ENCODE data around the gene ANKS1B. TPM values are rescaled to one million over a fixed set of nuclear protein-coding genes. Genes with fewer than 3 reads are reported as not detected.

Gene ANKS1B
- total RNA-seq, 4 donors from 2014 or later: 1.5 to 5.5 (median 4.4) TPM

DNA sequence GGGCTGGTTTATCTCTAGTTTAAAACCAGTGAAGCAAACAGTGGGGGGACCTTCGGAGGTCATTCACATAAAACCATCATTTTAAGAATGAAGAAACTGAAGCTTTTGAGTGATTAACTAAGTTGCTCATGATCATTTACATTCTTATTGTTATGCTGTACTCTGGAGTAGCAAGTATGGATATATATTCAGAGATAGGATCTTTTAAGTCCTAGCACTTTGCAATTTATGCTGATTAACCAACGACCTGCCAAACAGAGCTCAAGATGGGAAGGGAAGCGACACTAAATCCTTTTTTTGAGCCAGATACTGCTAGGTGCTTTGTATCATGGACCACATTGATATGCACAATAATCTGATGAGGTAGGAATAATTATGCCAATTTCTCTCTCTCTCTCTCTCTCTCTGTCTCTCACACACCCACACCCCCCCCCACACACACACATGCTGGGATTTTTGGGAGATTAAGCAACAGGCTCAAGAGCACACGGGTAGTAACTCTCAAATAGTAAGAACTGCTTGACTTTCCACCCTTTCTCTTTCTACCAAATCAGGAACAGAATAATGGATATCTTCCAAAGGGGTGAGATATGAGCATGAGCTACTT is 1036.3 kb downstream of the ANKS1B start:
- intact Hi-C loops (cut with DNase I; ENCODE audit: low total_unique reads): no loop called here
- no peak overlapping the region for H3K4me3 ChIP-seq (ENCODE audit: low read depth, poor library complexity, severe bottlenecking)
- no peak for DNase-seq (ENCODE audit: low spot score in 2 of 2)
- no peak for TF ChIP-seq POLR2A (IDR thresholded peaks at IDR 0.05)
- TF ChIP-seq, protein P1, sequence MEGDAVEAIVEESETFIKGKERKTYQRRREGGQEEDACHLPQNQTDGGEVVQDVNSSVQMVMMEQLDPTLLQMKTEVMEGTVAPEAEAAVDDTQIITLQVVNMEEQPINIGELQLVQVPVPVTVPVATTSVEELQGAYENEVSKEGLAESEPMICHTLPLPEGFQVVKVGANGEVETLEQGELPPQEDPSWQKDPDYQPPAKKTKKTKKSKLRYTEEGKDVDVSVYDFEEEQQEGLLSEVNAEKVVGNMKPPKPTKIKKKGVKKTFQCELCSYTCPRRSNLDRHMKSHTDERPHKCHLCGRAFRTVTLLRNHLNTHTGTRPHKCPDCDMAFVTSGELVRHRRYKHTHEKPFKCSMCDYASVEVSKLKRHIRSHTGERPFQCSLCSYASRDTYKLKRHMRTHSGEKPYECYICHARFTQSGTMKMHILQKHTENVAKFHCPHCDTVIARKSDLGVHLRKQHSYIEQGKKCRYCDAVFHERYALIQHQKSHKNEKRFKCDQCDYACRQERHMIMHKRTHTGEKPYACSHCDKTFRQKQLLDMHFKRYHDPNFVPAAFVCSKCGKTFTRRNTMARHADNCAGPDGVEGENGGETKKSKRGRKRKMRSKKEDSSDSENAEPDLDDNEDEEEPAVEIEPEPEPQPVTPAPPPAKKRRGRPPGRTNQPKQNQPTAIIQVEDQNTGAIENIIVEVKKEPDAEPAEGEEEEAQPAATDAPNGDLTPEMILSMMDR (IDR thresholded peaks at IDR 0.05): no peak
- WGBS, 2 donors: 44 to 55% methylated on average over 4 of the region's 4 CpGs

DNA sequence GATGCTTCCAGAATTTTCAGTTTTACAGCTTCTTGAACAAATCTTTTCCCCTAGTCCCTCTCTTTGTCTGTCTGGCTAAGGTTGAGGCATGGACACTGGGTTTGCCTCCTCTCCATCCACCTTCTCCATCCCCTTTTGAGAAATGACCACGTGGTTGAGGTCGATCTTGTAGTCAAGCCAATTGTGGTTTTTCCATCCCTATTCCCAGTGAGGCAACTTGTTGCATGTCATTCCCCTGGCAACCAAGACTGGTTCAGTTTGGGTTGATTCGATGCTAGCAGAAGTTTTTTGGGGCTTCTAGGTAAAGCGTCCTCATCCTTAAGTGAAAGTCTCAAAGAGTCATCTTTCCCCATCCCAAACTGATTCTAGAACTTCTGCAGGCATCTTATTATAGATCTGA is 1038.9 kb downstream of the ANKS1B start:
- 72 to 81% methylated on average over 4 of the region's 4 CpGs for WGBS, 2 donors
- TF ChIP-seq, protein P1 (IDR thresholded peaks at IDR 0.05): no peak
- TF ChIP-seq POLR2A (IDR thresholded peaks at IDR 0.05): no peak
- intact Hi-C loops (cut with DNase I; ENCODE audit: low total_unique reads): no loop called here

DNA sequence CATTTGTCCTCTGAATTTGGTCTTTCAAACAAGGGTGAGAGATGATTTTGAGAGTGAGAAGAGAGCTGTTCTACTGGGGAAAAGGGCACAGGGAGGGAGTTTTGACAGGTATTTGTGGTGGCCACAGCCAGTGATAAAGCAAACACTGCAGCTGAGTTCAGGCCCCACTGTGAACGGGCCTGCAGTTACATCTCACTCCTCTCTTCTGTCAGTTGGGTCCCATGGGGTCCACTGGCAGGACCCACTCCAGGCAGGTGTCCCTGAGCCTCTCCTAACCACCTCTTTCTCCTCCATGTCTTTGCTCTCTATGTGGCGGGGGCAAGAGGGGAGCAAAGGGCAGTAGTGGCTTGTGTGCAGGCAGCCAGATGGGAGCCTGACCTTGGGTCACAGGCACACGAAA is 1044.8 kb downstream of the ANKS1B start:
- DNase-seq (ENCODE audit: low spot score in 2 of 2): no peak
- H3K4me3 ChIP-seq (ENCODE audit: low read depth, poor library complexity, severe bottlenecking): no peak overlapping the region
- 69 to 78% methylated on average over 3 of the region's 3 CpGs for WGBS, 2 donors
- TF ChIP-seq, protein P1 (IDR thresholded peaks at IDR 0.05): no peak
- no peak for TF ChIP-seq POLR2A (IDR thresholded peaks at IDR 0.05)
- intact Hi-C loops (cut with DNase I; ENCODE audit: low total_unique reads): no loop called here

More for the DNA sequence above, 1038.9 kb downstream of the ANKS1B start:
- H3K4me3 ChIP-seq (ENCODE audit: low read depth, poor library complexity, severe bottlenecking): no peak overlapping the region
- no peak for DNase-seq (ENCODE audit: low spot score in 2 of 2)

DNA sequence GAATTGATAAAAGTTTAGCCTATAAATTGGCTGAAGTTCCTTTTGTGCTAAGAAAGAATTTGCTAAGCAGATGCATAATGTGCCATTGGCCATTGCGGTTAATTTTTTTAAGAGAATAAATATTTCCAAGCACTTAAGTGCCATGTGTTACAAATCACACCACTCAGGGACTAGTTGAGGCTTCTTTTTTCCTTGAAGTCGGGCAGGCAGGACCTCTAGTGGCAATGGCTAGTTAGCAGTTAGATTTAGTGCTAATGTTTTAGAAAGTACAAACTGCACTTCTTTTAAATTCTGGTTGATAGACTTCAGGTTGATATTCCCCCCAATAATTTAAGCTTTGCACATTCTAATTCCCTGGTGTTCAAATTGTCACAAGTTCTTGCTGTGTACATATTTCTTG is 1045.4 kb downstream of the ANKS1B start:
- no peak for DNase-seq (ENCODE audit: low spot score in 2 of 2)
- intact Hi-C loops (cut with DNase I; ENCODE audit: low total_unique reads): no loop called here
- TF ChIP-seq POLR2A (IDR thresholded peaks at IDR 0.05): no peak
- TF ChIP-seq, protein P1 (IDR thresholded peaks at IDR 0.05): no peak
- H3K4me3 ChIP-seq (ENCODE audit: low read depth, poor library complexity, severe bottlenecking): no peak overlapping the region
- WGBS, 2 donors: 25 to 30% methylated on average over 2 of the region's 2 CpGs

DNA sequence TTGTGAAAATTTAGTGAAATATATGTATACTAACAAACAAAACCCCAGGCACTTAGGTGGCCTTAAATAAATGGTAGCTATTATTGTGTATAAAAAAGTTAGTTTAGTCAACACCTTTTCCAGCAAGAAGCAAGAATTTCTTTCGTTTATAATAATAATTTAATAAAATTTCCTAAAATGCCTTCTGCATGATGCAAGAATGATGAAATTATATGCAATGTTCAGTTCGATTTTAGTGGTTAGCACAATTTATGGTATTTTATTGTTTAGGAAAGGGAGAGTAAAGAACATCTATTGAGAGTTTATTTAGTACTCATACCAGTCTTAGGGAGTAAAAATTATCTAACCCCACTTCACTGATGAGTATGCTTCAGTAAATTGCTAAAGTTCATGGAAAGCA is 1048.9 kb downstream of the ANKS1B start:
- H3K4me3 ChIP-seq (ENCODE audit: low read depth, poor library complexity, severe bottlenecking): no peak overlapping the region
- intact Hi-C loops (cut with DNase I; ENCODE audit: low total_unique reads): no loop called here
- WGBS, 2 donors: 73 to 78% methylated on average over 2 of the region's 2 CpGs
- no peak for TF ChIP-seq POLR2A (IDR thresholded peaks at IDR 0.05)
- TF ChIP-seq, protein P1 (IDR thresholded peaks at IDR 0.05): no peak
- no peak for DNase-seq (ENCODE audit: low spot score in 2 of 2)

DNA sequence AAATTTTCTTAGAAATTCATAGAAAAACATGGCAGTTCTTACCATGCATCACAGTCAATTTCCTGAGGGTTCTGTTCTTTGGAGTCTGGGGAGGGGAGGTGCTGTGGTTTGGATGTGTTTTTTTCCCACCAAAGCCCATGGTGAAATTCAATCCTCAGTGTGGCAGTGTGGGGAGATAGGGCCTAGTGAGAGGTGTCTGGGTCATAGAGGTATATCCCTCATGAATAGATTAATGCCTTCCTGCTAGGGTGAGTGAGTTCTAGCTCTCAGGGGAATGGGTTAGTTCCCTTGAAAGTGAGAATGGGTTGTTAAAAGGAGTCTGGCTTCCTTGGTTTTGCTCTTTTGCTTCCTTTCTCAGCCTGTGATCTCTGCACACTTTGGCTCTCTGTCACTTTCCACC is 1061.9 kb downstream of the ANKS1B start:
- TF ChIP-seq, protein P1 (IDR thresholded peaks at IDR 0.05): no peak
- no peak for TF ChIP-seq POLR2A (IDR thresholded peaks at IDR 0.05)
- H3K4me3 ChIP-seq (ENCODE audit: low read depth, poor library complexity, severe bottlenecking): no peak overlapping the region
- intact Hi-C loops (cut with DNase I; ENCODE audit: low total_unique reads): no loop called here
- no peak for DNase-seq (ENCODE audit: low spot score in 2 of 2)
